T-cell (primary cell): ENCODE measurements around the gene QSOX1. TPM values are rescaled to one million over a fixed set of nuclear protein-coding genes. Genes with fewer than 3 reads are reported as not detected.
"Not testable (repeated sequence)": the region's sequence is repeated elsewhere in the genome, so short reads cannot be mapped to it uniquely, and the experiment has no call there.

Experiments
- ATAC-seq, 4 experiments: fragments of 200-7000 bp in 3 of 4; fragments of 150-1000 bp in 1 of 4; cut with Tn5 transposase; replicated peaks in 1 of 4; 1 replicate in 3 of 4; 2 replicates in 1 of 4; pipeline ENCODE4 v1.10.0; 2021; ENCODE audit warnings: moderate library complexity in 3 of 4, mild to moderate bottlenecking in 2 of 4, moderate number of reproducible peaks in 1 of 4
- CTCF ChIA-PET, 2 donors: fragments of 300-600 bp; sonication (Branson Sonifier 250); formaldehyde crosslinking; loops; one replicate each; lab custom pipeline; 2022; ENCODE audit warnings: antibody characterized with exemption in 2 of 2; lab: Charles Lee
- POLR2A ChIA-PET, 2 donors: fragments of 300-600 bp; sonication (Branson Sonifier 250); formaldehyde crosslinking; loops; one replicate each; lab custom pipeline; 2022; ENCODE audit warnings: antibody characterized with exemption in 2 of 2; lab: Charles Lee
- DNase-seq, 35 experiments: peaks; one replicate each; pipeline versions ENCODE4 v3.0.0 to v3.0.0-alpha.2; 2013 to 2023
- H3K27ac ChIP-seq: one replicate; pipeline ENCODE4 v1.5.1; 2013; ENCODE audit warnings: low read length
- H3K27me3 ChIP-seq, 2 experiments: replicated peaks in 1 of 2; 1 replicate in 1 of 2; 2 replicates in 1 of 2; pipeline versions ENCODE4 v1.6.1 to v1.7.0; 2013; ENCODE audit warnings: low read length in 1 of 2, mixed read lengths in 1 of 2; ENCODE audit not compliant: control insufficient read depth in 2 of 2, insufficient read depth in 2 of 2; ENCODE audit errors: extremely low read depth in 1 of 2
- H3K36me3 ChIP-seq, 2 donors: 1 replicate in 1 of 2; 2 replicates in 1 of 2; pipeline versions ENCODE4 v1.6.1 to v1.7.0; 2013; ENCODE audit warnings: low read length in 1 of 2; ENCODE audit not compliant: control insufficient read depth in 2 of 2, insufficient read depth in 1 of 2; ENCODE audit errors: extremely low read depth in 1 of 2
- H3K4me1 ChIP-seq, 2 experiments: 1 replicate in 1 of 2; 2 replicates in 1 of 2; pipeline versions ENCODE4 v1.6.1 to v1.7.0; 2013; ENCODE audit warnings: low read length in 2 of 2, mixed read lengths in 1 of 2; ENCODE audit not compliant: insufficient read depth in 2 of 2, control insufficient read depth in 1 of 2; ENCODE audit errors: extremely low read depth in 1 of 2
- H3K4me3 ChIP-seq, 2 donors: 1 replicate in 1 of 2; 2 replicates in 1 of 2; pipeline versions ENCODE4 v1.5.1 to v1.7.0; 2013; ENCODE audit warnings: mild to moderate bottlenecking in 2 of 2, low read length in 1 of 2, moderate library complexity in 1 of 2; ENCODE audit not compliant: control insufficient read depth in 1 of 2; ENCODE audit errors: extremely low read depth in 1 of 2
- H3K9me3 ChIP-seq: 2 replicates; pipeline ENCODE4 v1.7.0; 2013
- H3K27ac Mint-ChIP-seq, 2 donors: one replicate each; pipeline ENCODE4 v1.8.0; 2020 to 2021; ENCODE audit warnings: mild to moderate bottlenecking in 2 of 2, mixed read lengths in 2 of 2
- H3K27me3 Mint-ChIP-seq, 2 donors: one replicate each; pipeline ENCODE4 v1.8.0; 2021 to 2022; ENCODE audit warnings: mixed read lengths in 2 of 2
- H3K36me3 Mint-ChIP-seq: one replicate; pipeline ENCODE4 v1.8.0; 2021; ENCODE audit warnings: mixed read lengths
- H3K4me1 Mint-ChIP-seq, 3 donors: one replicate each; pipeline ENCODE4 v1.8.0; 2020 to 2022; ENCODE audit warnings: mixed read lengths in 3 of 3, mild to moderate bottlenecking in 1 of 3
- H3K4me3 Mint-ChIP-seq, 3 donors: one replicate each; pipeline ENCODE4 v1.8.0; 2020 to 2022; ENCODE audit warnings: mild to moderate bottlenecking in 3 of 3, mixed read lengths in 3 of 3, moderate library complexity in 3 of 3
- H3K9me3 Mint-ChIP-seq, 3 donors: one replicate each; pipeline ENCODE4 v1.8.0; 2020 to 2022; ENCODE audit warnings: mixed read lengths in 3 of 3
- WGBS: methylation state at CpG from one replicate; pipeline ENCODE4 v1.1.5; 2013; ENCODE audit warnings: missing lambda C conversion rate; ENCODE audit not compliant: insufficient coverage; 5-methylcytosine and 5-hydroxymethylcytosine counted together
- total RNA-seq, 35 experiments: library from RNA in 6 of 35; stranded (reverse) in 6 of 35; fragments of 120-200 nt in 1 of 35; gene quantifications; one replicate each; pipeline versions ENCODE4 v1.2.1 to v1.2.4 and lab custom pipeline; 2013 to 2026

Gene QSOX1
- total RNA-seq, 5 donors from 2014 or later (not counting 1 experiment from before 2014, with no cell fraction given): 19.7 to 32.5 (median 28.2) TPM

DNA sequence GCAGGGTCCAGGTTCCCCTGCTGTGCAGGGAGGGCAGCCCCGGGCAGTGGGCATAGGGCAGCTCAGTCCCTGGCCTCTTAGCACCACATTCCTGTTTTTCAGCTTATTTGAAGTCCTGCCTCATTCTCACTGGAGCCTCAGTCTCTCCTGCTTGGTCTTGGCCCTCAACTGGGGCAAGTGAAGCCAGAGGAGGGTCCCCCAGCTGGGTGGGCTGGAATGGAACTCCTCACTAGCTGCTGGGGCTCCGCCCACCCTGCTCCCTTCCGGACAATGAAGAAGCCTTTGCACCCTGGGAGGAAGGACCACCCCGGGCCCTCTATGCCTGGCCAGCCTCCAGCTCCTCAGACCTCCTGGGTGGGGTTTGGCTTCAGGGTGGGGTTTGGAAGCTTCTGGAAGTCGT is 42.6 kb downstream of the QSOX1 start:
- Histone ChIP-seq H3K27ac (no peak overlapping the region), H3K36me3 (peaks cover 2 to 14% of the 10 kb centered on the region in 2 donors), H3K4me3 (no peak overlapping the region), H3K9me3 (no peaks in the 10 kb centered on the region), H3K27me3 (no peaks in the 10 kb centered on the region), H3K4me1 (peaks cover 0 to 4% of the 10 kb centered on the region in 2 experiments)
- H3K27me3 Mint-ChIP-seq: no peaks in the 10 kb centered on the region
- WGBS: 88% methylated on average over 2 of the region's 5 CpGs
- no peaks in the 10 kb centered on the region for H3K9me3 Mint-ChIP-seq
- ChIA-PET CTCF (interaction anchor here (0.8 to 1.0 kb wide), 2 partner anchors 18 to 352 kb away, joined by 3 read pairs; no protein-coding TSS in a partner anchor), POLR2A (interaction anchor here in 1 of 2 donors (0.6 kb wide), 1 partner anchor 158 kb away, joined by 9 read pairs; no protein-coding TSS in a partner anchor)
- ATAC-seq (no peak), DNase-seq (no peak)
- peaks cover 30% of the 10 kb centered on the region for H3K36me3 Mint-ChIP-seq
- no peak overlapping the region for H3K27ac Mint-ChIP-seq
- H3K4me1 Mint-ChIP-seq: peaks cover 1 to 4% (median 3%) of the 10 kb centered on the region in 3 donors
- H3K4me3 Mint-ChIP-seq: no peak overlapping the region

DNA sequence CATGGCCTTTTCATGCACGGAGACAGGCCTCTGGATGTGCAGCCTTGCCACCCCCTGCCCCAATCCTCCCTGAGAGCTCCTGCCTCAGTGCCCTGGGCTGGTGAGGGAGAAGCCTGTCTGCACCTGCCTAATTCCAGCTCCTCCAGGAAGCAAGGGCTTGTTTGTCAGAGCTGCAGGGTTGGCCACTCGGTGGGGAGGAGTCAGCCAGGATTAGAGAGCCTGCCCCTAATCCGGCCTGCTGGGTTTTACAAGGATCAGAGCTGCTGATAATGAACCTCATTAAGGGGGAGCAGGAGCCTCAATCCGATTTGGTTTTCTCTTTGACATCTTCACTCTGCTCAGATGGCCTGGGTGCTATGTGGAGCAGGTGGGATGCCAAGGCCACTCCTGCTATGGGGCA is 43.5 kb downstream of the QSOX1 start:
- Mint-ChIP-seq H3K27me3 (no peaks in the 10 kb centered on the region), H3K27ac (no peak overlapping the region), H3K9me3 (no peaks in the 10 kb centered on the region), H3K4me3 (no peak overlapping the region), H3K36me3 (peaks cover 20% of the 10 kb centered on the region), H3K4me1 (no peaks in the 10 kb centered on the region)
- ATAC-seq: no peak
- WGBS: 84% methylated on average over 2 of the region's 4 CpGs
- H3K27me3 ChIP-seq: no peaks in the 10 kb centered on the region
- H3K4me3 ChIP-seq: no peak overlapping the region
- DNase-seq: no peak
- no peak overlapping the region for H3K27ac ChIP-seq
- CTCF ChIA-PET: no interaction called here
- no peaks in the 10 kb centered on the region for H3K4me1 ChIP-seq
- no peaks in the 10 kb centered on the region for H3K9me3 ChIP-seq
- POLR2A ChIA-PET: no interaction called here
- peaks cover 0 to 14% of the 10 kb centered on the region in 2 donors for H3K36me3 ChIP-seq

DNA sequence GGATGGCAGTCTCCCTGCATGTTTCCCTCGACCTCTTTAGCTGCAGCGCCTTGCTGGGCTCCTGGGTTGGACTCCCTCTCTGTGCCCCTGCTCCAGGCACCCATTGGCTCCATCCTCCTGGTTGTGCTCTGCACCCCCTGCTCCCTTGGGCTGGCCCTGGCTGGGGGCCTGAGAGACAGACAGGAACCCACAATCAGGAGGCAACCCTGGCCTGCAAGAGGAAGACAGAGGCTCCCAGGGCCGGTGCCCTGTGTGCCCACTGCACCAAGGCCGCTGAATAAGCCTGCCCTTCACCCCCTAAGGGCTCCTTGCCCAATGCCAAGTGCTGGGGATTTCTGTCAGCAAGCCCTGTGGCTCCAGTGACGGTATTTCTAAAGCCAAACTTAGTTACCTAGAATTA is 43.9 kb downstream of the QSOX1 start:
- Histone ChIP-seq H3K4me3 (no peak overlapping the region), H3K4me1 (no peaks in the 10 kb centered on the region), H3K27me3 (no peaks in the 10 kb centered on the region), H3K27ac (no peak overlapping the region), H3K36me3 (peaks cover 0 to 14% of the 10 kb centered on the region in 2 donors), H3K9me3 (no peaks in the 10 kb centered on the region)
- Mint-ChIP-seq H3K9me3 (no peaks in the 10 kb centered on the region), H3K4me3 (no peak overlapping the region), H3K36me3 (peaks cover 19% of the 10 kb centered on the region), H3K27me3 (no peaks in the 10 kb centered on the region), H3K4me1 (no peaks in the 10 kb centered on the region), H3K27ac (no peak overlapping the region)
- CTCF ChIA-PET: no interaction called here
- DNase-seq: no peak
- WGBS: 92% methylated on average over 5 of the region's 5 CpGs
- POLR2A ChIA-PET: no interaction called here
- no peak for ATAC-seq

DNA sequence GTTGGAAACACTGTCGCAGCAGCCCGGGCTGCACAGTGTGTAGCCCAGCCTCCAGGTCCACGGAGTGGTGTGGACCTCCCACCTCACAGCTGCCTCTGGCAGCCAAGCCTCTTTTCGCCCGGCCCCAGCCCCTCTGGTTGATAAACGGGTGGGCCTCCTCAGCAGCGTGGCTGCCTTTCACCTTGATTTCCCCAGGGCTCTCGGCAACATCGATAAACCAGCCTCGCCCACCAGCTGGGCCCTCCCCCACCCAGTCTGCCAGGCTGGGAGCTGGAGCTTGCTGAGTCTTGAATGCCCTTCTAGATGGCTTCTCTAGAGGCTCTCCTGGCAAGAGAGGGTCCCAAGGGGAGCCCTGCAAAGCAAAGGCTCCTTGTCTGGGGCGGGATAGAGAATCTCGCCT is 44.3 kb downstream of the QSOX1 start:
- peaks cover 0 to 14% of the 10 kb centered on the region in 2 donors for H3K36me3 ChIP-seq
- no peaks in the 10 kb centered on the region for H3K4me1 ChIP-seq
- no peaks in the 10 kb centered on the region for H3K27me3 Mint-ChIP-seq
- H3K27me3 ChIP-seq: no peaks in the 10 kb centered on the region
- no peaks in the 10 kb centered on the region for H3K9me3 Mint-ChIP-seq
- H3K9me3 ChIP-seq: no peaks in the 10 kb centered on the region
- POLR2A ChIA-PET: no interaction called here
- H3K4me3 ChIP-seq: no peak overlapping the region
- no peak for ATAC-seq
- CTCF ChIA-PET: no interaction called here
- H3K36me3 Mint-ChIP-seq: peaks cover 19% of the 10 kb centered on the region
- H3K27ac ChIP-seq: no peak overlapping the region
- no peak for DNase-seq
- H3K27ac Mint-ChIP-seq: no peak overlapping the region
- no peaks in the 10 kb centered on the region for H3K4me1 Mint-ChIP-seq
- no peak overlapping the region for H3K4me3 Mint-ChIP-seq
- 94% methylated on average over 12 of the region's 12 CpGs for WGBS

DNA sequence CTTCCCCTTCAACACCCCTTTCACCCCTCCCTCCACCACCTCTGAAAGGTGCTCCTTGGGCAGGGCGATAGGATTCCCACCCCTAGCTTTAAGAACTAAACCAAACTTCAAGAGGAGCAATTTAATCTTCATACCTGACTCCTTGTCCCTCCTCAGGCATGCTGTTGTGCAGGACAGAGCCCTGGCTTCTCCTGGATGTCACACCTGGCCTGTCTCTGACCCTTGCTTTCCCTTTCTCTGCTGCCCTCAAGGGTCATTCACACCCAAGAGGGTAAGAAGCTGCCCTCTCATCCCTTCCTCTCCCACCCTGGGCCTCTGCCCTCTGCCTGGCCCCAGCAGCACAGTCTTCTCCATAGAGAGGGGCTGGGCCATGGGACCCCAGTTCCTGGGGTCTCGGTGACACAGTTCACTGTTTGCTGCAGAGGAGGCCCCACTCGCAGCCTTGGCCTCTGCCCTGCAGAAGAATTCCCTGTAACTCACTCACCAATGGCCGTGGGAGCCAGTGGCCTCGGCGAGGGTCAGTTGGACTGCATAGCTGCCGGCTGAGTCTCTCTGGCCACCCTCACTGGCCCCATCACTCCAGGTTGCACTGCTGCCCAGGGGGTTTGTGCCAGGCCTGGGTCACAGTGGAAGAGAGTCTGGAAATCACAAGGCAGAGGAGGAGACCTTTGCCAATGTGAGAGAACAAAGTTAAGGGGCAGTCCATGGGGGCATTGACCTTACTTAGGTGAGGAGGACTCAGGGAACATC is 47.0 kb downstream of the QSOX1 start:
- no peak for ATAC-seq
- peaks cover 0 to 6% of the 10 kb centered on the region in 2 donors for H3K36me3 ChIP-seq
- H3K4me1 Mint-ChIP-seq: no peaks in the 10 kb centered on the region
- no peaks in the 10 kb centered on the region for H3K27me3 Mint-ChIP-seq
- H3K27ac ChIP-seq: no peak overlapping the region
- H3K4me3 ChIP-seq: no peak overlapping the region
- H3K4me3 Mint-ChIP-seq: no peak overlapping the region
- no peaks in the 10 kb centered on the region for H3K9me3 Mint-ChIP-seq
- DNase-seq: no peak
- 89% methylated on average over 6 of the region's 7 CpGs for WGBS
- H3K9me3 ChIP-seq: no peaks in the 10 kb centered on the region
- H3K27ac Mint-ChIP-seq: no peak overlapping the region
- no peaks in the 10 kb centered on the region for H3K27me3 ChIP-seq
- ChIA-PET CTCF (no interaction called here), POLR2A (no interaction called here)
- no peaks in the 10 kb centered on the region for H3K4me1 ChIP-seq
- peaks cover 7% of the 10 kb centered on the region for H3K36me3 Mint-ChIP-seq

DNA sequence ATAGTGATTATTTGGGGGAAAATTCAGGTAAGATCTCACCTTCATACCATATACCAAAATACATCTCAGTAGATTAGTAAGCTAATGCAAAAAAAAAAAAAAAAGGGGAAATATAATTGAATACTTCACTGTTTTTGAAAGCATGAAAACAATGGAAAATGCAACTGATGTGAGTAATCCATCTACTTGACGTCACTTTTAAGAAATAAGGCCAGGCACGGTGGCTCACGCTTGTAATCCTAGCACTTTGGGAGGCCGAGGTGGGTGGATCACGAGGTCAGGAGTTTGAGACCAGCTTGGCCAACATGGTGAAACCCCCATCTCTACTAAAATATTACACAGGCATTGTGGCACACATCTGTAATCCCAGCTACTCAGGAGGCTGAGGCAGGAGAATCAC is 47.9 kb downstream of the QSOX1 start:
- CTCF ChIA-PET, ATAC-seq: not testable (repeated sequence)
- WGBS: 89% methylated on average over 4 of the region's 5 CpGs

More for the DNA sequence above, 47.9 kb downstream of the QSOX1 start:
- H3K27me3 Mint-ChIP-seq, H3K4me3 ChIP-seq, H3K9me3 ChIP-seq, POLR2A ChIA-PET, H3K36me3 ChIP-seq, H3K9me3 Mint-ChIP-seq, H3K4me3 Mint-ChIP-seq, H3K36me3 Mint-ChIP-seq, H3K27me3 ChIP-seq, DNase-seq, H3K27ac ChIP-seq, H3K27ac Mint-ChIP-seq, H3K4me1 Mint-ChIP-seq, H3K4me1 ChIP-seq: not testable (repeated sequence)
